Colonic mucosa (tissue), 4 donors: ENCODE data around the gene ALKBH7. TPM values are rescaled to one million over a fixed set of nuclear protein-coding genes. Genes with fewer than 3 reads are reported as not detected.

ENCODE experiments used
- DNase-seq: peaks from one replicate; pipeline ENCODE4 v3.0.0-alpha.2; 2020
- H3K27ac ChIP-seq: fragments of 200-600 bp; one replicate; pipeline ENCODE4 v1.8.0; 2021
- H3K27me3 ChIP-seq: fragments of 200-600 bp; one replicate; pipeline ENCODE4 v1.8.0; 2021
- H3K36me3 ChIP-seq: fragments of 200-600 bp; one replicate; pipeline ENCODE4 v1.8.0; 2021
- H3K4me1 ChIP-seq: fragments of 200-600 bp; one replicate; pipeline ENCODE4 v1.8.0; 2021; ENCODE audit warnings: mild to moderate bottlenecking
- H3K4me3 ChIP-seq: fragments of 200-600 bp; one replicate; pipeline ENCODE4 v1.8.0; 2021
- H3K9ac ChIP-seq, 2 donors: one replicate each; pipeline ENCODE4 v1.7.0; 2013; ENCODE audit warnings: control low read depth in 2 of 2, low read depth in 2 of 2, low read length in 2 of 2
- H3K9me3 ChIP-seq: fragments of 200-600 bp; one replicate; pipeline ENCODE4 v1.8.0; 2021
- intact Hi-C: fragments of 100-400 bp; cut with DNase I; formaldehyde crosslinking; loops from one replicate; pipeline ENCODE4 v1.14.1; 2022
- total RNA-seq, 2 donors: library from RNA; stranded (reverse); fragmentation: NEBNext Ultra II Directional in 1 of 2; extraction: Animal tissue kit (Norgen Biotek cat#: 25700) in 1 of 2; gene quantifications; one replicate each; pipeline ENCODE4 v1.2.1, GENCODE V29; 2021
- TF ChIP-seq, protein P1 (sequence below): fragments of 200-600 bp; IDR thresholded peaks from one replicate; pipeline ENCODE4 v1.8.0; 2022; ENCODE audit warnings: antibody characterized with exemption, mild to moderate bottlenecking
- donor health status: healthy.
- donor health status: DM: no; HTN: no; CAD: no.
- donor health status: DM: no; HTN: no; CAD: no.

ALKBH7 gene
- total RNA-seq, 2 donors from 2014 or later: 135 to 150 TPM

DNA sequence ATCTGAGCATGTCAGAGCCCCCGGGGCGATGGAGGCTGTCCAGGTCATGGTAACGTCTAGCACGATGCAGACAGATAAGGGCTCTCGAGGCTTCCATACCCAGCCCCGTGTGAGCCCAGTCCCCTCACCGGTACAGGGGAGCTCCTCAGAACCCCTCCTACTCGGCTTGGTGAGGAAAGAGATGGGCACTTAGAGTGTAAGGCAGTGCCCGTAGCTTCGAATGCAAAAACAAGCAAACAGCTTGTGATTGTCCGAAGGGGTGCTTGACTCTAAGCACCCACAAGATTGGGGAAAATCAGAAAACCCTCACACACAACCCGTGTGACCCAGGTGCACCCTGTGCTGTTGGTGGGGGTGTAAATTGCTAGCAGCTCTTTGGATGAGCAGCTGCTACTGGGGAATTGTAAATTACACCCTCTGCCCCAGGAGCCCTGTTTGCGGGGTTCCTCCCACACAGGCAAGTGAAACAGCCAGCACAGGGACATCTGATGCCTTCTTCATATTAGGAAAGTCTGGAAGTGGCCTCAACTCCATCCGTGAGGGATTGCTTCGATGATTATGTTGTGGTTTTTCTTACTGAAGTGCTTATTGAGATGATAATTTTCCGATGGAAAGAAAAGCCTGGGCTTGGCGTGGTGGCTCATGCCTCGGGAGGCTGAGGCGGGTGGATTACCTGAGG, 4.1 kb downstream of the ALKBH7 start:
- Histone ChIP-seq H3K4me1 (no peaks in the 10 kb centered on the region), H3K27ac (no peak overlapping the region), H3K9ac (no peak overlapping the region), H3K27me3 (no peaks in the 10 kb centered on the region), H3K9me3 (no peaks in the 10 kb centered on the region), H3K4me3 (no peak overlapping the region), H3K36me3 (peaks cover 14% of the 10 kb centered on the region)
- intact Hi-C loops: no loop called here
- TF ChIP-seq, protein P1, sequence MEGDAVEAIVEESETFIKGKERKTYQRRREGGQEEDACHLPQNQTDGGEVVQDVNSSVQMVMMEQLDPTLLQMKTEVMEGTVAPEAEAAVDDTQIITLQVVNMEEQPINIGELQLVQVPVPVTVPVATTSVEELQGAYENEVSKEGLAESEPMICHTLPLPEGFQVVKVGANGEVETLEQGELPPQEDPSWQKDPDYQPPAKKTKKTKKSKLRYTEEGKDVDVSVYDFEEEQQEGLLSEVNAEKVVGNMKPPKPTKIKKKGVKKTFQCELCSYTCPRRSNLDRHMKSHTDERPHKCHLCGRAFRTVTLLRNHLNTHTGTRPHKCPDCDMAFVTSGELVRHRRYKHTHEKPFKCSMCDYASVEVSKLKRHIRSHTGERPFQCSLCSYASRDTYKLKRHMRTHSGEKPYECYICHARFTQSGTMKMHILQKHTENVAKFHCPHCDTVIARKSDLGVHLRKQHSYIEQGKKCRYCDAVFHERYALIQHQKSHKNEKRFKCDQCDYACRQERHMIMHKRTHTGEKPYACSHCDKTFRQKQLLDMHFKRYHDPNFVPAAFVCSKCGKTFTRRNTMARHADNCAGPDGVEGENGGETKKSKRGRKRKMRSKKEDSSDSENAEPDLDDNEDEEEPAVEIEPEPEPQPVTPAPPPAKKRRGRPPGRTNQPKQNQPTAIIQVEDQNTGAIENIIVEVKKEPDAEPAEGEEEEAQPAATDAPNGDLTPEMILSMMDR: no peak
- DNase-seq: no peak

DNA sequence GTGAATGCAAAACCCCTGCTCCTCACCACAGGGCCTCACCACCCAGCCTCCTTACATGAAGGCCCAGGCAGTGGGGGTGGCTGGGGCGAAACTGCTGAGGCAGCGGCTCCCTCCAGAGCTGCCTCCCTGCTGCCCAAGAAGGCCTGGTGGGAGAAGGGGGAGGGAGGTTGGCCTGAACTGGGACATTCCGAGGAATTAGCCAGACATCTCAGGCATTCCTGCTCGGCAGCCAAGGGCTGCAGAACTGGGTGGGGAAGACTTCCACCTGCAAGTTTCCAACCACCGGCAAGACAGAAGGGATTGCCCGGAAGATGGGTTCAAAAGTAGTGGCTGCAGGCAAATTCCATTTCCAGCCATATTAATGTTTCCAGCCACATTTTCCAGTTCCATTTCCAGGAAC, 5.4 kb downstream of the ALKBH7 start:
- Histone ChIP-seq H3K4me1 (no peaks in the 10 kb centered on the region), H3K27me3 (no peaks in the 10 kb centered on the region), H3K4me3 (no peak overlapping the region), H3K9me3 (no peaks in the 10 kb centered on the region), H3K27ac (no peak overlapping the region), H3K9ac (no peak overlapping the region), H3K36me3 (peaks cover 14% of the 10 kb centered on the region)
- intact Hi-C loops: no loop called here
- DNase-seq: no peak
- TF ChIP-seq, protein P1: no peak

DNA sequence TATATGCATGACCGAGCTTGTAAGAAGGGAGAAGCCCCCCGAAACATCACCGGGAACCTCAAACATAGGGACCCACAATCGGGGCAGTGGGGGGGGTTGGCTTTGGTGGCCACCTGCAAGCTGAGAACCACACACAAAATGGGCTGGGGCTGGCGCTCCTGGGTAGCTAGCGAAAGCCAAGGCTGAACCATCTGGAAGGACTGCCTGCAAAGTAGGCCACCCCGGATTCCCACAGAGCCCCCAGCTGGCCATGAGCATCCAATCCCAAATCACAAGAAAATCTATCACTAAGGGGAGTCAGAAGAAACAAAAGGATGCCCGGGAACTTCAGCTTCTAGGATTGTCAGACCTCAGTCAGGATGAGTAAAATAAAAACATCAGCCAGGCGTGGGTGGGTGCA, 5.9 kb downstream of the ALKBH7 start:
- intact Hi-C loops: no loop called here

DNA sequence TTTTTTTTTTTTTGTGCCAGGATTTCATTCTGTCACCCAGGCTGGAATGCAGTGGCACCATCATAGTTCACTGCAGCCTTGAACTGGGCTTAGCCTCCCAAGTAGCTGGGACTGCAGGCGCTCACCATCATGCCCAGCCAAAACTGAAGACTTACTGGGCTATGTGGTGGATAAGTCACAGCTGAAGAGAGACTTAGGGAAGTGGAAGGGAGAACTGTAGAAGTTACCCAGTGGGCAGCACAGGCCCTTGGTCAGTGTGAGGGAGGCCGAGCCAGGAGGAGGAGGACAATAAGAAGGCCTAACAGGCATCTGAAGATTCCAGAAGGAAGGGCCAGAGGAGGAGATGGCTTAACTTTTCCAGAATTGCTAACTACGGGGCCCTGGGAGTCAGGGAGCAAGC, 7.2 kb downstream of the ALKBH7 start:
- Histone ChIP-seq H3K27ac (no peak overlapping the region), H3K4me3 (no peak overlapping the region), H3K27me3 (no peaks in the 10 kb centered on the region), H3K4me1 (no peaks in the 10 kb centered on the region), H3K9me3 (no peaks in the 10 kb centered on the region), H3K36me3 (peaks cover 14% of the 10 kb centered on the region), H3K9ac (no peak overlapping the region)
- intact Hi-C loops: no loop called here
- TF ChIP-seq, protein P1: no peak
- no peak for DNase-seq

More for the DNA sequence above, 5.9 kb downstream of the ALKBH7 start:
- Histone ChIP-seq H3K4me1 (no peaks in the 10 kb centered on the region), H3K9ac (no peak overlapping the region), H3K9me3 (no peaks in the 10 kb centered on the region), H3K27me3 (no peaks in the 10 kb centered on the region), H3K36me3 (peaks cover 14% of the 10 kb centered on the region), H3K4me3 (no peak overlapping the region), H3K27ac (no peak overlapping the region)
- no peak for DNase-seq
- TF ChIP-seq, protein P1: no peak

DNA sequence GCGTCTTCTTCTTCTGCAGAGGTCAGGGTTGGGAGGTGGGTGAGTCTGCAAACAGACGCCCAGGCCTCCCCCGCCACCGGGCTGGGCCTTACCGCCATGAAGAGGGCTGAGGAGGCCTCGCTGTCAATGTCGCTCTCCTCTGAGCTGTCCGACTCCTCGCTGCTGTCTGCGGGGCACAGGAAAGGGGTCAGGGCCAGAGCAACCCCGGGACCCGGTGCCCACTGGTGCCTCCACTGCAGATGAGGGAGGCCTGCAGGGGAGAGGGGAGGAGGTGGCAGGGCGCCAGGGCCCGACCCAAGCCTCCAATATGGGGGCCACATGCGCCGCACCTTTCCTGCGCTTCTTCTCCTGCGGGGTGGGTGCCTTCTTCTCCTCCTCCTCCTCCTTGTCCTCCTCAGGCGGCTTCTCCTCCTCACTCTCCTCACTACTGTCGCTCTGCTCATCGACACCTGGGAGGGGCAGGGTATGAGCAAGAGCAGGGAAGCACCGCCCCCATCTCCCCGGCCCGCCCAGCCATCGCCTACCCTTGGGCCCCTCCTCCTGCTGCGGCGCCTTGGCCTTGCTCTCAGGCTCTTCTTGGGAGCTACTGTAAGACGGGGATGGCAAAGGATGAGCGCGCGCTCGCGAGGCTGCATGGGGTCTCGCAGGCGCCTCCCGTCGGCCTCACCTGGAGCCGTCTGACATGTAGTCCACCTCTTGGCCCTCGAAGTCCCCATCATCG, 8.6 kb downstream of the ALKBH7 start:
- no peaks in the 10 kb centered on the region for H3K4me1 ChIP-seq
- DNase-seq: no peak
- peaks cover 14% of the 10 kb centered on the region for H3K36me3 ChIP-seq
- intact Hi-C loops: no loop called here
- H3K9ac ChIP-seq: no peak overlapping the region
- no peaks in the 10 kb centered on the region for H3K9me3 ChIP-seq
- no peak overlapping the region for H3K4me3 ChIP-seq
- H3K27ac ChIP-seq: no peak overlapping the region
- no peaks in the 10 kb centered on the region for H3K27me3 ChIP-seq
- TF ChIP-seq, protein P1: no peak
